GM12891 (cell line): ENCODE data around the gene TRABD.
A peak's percentile ranks its signal among the peaks of the same experiment; 100 is the strongest.
"Not testable (repeated sequence)": the region's sequence is repeated elsewhere in the genome, so short reads cannot be mapped to it uniquely, and the experiment has no call there.

ENCODE experiments used
- DNase-seq: peaks from one replicate; pipeline ENCODE4 v3.0.0; 2011; ENCODE audit warnings: low spot score; ENCODE audit not compliant: insufficient read length
- FAIRE-seq: peaks from 2 replicates; lab custom pipeline; 2011; peaks lifted over from hg19 to GRCh38; lab: Jason Lieb, UNC
- PAX5 ChIP-seq: IDR thresholded peaks from 2 replicates; pipeline ENCODE4 v1.6.1; 2011; ENCODE audit warnings: low read length, moderate library complexity, mild to moderate bottlenecking; ENCODE audit not compliant: insufficient read depth, severe bottlenecking
- POLR2A ChIP-seq: IDR thresholded peaks from 2 replicates; pipeline ENCODE4 v1.6.1; 2011; ENCODE audit warnings: low read depth, low read length, control low read depth
- POLR2AphosphoS5 ChIP-seq: IDR thresholded peaks from 2 replicates; pipeline ENCODE4 v1.6.1; 2011; ENCODE audit warnings: low read depth, low read length, control low read depth
- POU2F2 ChIP-seq: IDR thresholded peaks from 2 replicates; pipeline ENCODE4 v1.6.1; 2011; ENCODE audit warnings: low read depth, mild to moderate bottlenecking, control low read depth, low read length, moderate library complexity
- SPI1 ChIP-seq: IDR thresholded peaks from 2 replicates; pipeline ENCODE4 v1.6.1; 2011; ENCODE audit warnings: low read depth, low read length, control low read depth
- TAF1 ChIP-seq: IDR thresholded peaks from 2 replicates; pipeline ENCODE4 v1.6.1; 2011; ENCODE audit warnings: low read depth, low read length, control low read depth

Gene TRABD

GRCh38 chr22:50145721-50146438 lies 39.8 kb upstream of the TRABD start:
- TF ChIP-seq POLR2AphosphoS5 (no peak), SPI1 (no peak), POU2F2 (no peak), PAX5 (no peak), TAF1 (no peak), POLR2A (no peak)
- no peak for FAIRE-seq
- no peak for DNase-seq

DNA sequence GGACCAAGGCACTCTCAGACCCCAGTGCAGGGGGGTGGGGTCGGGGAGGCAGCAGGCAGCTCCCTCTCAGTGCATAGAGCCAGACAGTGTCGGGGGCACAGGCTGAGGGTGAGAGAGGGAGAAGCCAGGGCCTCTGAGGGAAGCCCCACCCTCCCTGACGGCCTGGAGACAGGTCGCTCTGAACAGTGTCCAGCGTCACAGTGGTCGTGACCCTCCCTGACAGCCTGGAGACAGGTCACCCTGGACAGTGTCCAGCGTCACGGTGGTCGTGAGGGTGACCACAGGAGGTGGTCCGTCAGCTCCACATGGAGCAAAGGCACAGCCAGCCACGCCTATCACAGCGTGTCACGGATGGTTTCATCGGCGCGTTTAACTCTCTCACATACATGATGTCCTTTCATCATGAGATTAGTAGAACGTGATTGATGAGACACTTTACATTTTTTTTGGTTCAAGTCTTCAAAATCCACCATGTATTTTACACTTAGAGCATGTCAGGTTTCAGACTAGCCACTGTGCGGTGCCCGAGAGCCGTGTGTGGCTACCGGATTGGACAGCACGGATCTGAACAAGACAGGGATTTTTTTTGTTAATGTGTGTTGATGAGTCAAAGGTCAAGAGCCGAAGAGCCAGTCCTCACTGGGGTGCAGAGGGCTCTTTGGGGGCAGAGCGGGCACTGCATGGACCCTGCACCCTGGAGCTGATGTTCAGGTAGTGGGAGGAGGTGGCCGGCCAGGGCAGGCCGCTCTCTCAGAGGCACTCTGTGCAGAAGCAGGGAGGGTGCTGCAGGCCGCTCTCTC lies 39.1 kb upstream of the TRABD start:
- DNase-seq (no peak), FAIRE-seq (no peak)
- no peak for TF ChIP-seq PAX5

DNA sequence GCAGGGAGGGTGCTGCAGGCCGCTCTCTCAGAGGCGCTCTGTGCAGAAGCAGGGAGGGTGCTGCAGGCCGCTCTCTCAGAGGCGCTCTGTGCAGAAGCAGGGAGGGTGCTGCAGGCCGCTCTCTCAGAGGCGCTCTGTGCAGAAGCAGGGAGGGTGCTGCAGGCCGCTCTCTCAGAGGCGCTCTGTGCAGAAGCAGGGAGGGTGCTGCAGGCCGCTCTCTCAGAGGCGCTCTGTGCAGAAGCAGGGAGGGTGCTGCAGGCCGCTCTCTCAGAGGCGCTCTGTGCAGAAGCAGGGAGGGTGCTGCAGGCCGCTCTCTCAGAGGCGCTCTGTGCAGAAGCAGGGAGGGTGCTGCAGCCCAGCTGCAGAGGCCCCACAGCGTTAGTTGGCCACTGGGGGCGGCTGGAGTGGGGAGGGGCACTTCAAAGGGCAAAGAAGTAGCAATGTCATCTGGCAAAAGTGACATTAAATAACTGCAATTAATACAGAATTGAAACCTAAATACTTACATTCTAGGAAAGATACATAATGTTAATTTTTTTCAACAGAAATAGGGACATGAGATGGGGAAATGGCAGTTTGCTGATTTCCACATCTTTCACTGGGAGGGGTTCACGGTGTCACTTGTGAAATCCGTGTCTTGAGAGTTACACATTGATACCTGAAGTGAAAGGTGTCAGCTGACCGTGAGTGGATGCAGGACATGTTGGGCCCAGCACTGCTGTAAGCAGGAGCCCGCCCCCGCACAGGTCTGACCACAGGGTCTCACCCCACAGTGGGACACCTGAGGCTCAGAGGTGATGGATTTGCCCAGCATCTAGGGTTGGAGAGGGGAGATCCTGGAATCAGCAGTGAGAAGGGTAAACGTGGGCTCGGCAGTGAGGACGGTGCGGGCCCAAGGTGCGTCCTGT lies 38.2 kb upstream of the TRABD start:
- not testable (repeated sequence) for DNase-seq, FAIRE-seq

DNA sequence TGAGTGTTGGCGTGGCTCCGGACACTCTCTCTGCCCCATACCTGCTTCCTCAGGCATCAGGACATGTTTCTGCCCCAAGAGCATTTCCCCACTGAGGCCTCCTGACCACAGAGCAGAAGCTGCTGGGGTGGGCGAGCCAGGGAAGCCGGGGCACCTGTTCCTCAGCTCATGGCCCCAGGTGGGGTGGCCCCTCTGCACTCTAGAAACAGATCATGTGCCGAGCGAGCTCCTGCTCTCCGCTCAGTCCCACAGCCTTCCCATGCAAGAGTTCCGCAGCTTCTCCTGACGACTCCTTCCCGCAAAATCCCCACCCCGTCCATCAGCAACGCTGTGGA lies 37.6 kb upstream of the TRABD start:
- FAIRE-seq: no peak
- TF ChIP-seq PAX5 (no peak), TAF1 (no peak), POLR2AphosphoS5 (no peak), POLR2A (no peak), POU2F2 (no peak), SPI1 (no peak)
- no peak for DNase-seq

DNA sequence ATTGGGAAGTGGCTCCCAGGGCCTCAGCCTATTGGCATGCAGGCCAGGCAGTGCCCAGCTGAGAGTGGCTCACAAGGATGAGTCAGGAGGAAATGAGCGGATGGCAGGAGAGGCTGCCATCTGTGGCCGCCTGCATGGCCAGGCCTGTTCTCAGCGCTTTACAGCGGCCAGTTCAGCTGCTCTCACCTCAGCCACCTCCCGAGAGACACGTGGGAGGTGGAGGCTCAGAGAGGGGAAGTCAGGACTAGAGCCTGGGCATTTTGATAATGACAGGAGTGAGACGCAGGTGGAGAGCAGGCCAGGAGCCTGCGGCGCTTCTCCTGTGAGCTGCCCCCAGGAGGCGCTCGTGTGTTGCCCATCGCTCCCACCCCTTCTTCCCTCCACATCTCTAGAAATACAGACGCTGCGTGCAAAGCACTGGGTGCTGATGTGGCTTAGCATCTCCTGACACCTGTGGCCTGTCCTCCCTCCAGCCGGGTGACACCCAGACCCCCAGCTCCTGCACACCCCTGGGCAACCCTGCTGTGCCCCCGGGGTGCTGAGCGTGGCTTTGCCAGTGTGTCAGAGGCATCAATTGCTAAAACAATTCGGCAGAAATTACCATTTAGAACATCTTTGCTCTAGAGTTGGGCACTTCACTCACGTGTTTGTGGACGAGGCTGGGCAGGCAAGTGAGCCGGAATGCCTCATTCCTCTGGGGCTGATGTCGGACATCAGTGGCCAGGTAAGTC lies 36.6 kb upstream of the TRABD start:
- DNase-seq (peak; percentile 94), FAIRE-seq (peak; percentile 93)
- TF ChIP-seq POLR2A (no peak), TAF1 (no peak), POU2F2 (no peak), POLR2AphosphoS5 (no peak), SPI1 (peak; percentile 55)

- FAIRE-seq: no peak
- TF ChIP-seq SPI1 (no peak), POLR2A (no peak), POU2F2 (no peak), TAF1 (no peak), POLR2AphosphoS5 (no peak), PAX5 (no peak)
- DNase-seq: no peak
Measured at GRCh38 chr22:50150161-50151129, 35.3 kb upstream of the TRABD start.

- no peak for TF ChIP-seq POU2F2
- TF ChIP-seq SPI1: no peak
- TF ChIP-seq POLR2A: no peak
- no peak for TF ChIP-seq PAX5
- TF ChIP-seq TAF1: no peak
- no peak for TF ChIP-seq POLR2AphosphoS5
- DNase-seq (no peak), FAIRE-seq (no peak)
Measured at GRCh38 chr22:50151571-50152537, 33.9 kb upstream of the TRABD start.
